ENCODE results near the gene DLG3. TPM values are rescaled to one million over a fixed set of nuclear protein-coding genes. Genes with fewer than 3 reads are reported as not detected.
"Not testable (repeated sequence)": the region's sequence is repeated elsewhere in the genome, so short reads cannot be mapped to it uniquely, and the experiment has no call there.

Gene DLG3
- total RNA-seq: 10 to 100 TPM; 33.3 to 39.9 TPM

DNA sequence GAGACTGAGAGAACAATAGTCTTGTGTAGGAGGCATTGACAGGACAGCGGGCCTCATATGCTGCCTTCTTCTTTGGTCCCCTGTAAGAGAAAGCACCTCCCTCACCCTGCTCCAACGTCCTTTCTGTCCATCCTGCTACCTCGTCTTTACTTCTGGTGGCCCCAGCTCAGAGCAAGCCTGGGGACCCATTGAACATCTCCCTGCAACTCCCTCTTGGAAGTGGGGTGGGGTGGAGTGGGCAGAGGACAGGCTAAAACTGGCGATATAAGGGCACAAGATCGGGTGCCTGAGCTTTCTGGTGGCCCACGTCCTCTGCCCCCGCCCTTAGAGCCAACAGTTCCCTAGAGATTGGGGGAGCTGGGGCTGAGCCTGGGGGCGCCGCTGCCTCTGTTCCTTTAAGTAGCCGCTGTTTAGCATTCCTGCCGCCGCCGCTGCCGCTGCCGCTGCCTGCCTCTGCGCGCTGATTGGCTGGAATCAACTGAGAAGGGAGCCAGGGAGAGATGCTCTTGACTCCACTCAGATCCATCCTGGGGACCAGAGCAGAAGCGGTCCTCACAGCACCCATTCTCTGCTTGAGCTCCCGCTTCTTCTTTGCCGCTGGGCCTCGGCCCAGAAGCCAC, at the start of gene DLG3:
TSS of gene DLG3 (plus strand) at position 510 of the 620 bp plus-strand sequence. CDS start 367 bp downstream, outside the sequence.
- H3K4me3 Mint-ChIP-seq: peak within 1 kb of the TSS; percentile 49
- ChIA-PET CTCF (interaction anchor here (0.9 to 2.5 kb wide), 3 partner anchors 8 to 13 kb away, joined by 3 to 9 read pairs (median 4); no protein-coding TSS in a partner anchor), POLR2A (interaction anchor here (2.4 kb wide), 1 partner anchor 10 kb away, joined by 10 read pairs; no protein-coding TSS in a partner anchor)
- H3K9me3 Mint-ChIP-seq: no peaks in the 10 kb centered on the region
- peaks cover 41% of the 10 kb centered on the region for H3K27me3 Mint-ChIP-seq
- H3K27ac Mint-ChIP-seq: no peak within 1 kb of the TSS
- peaks cover 6% of the 10 kb centered on the region for H3K4me1 Mint-ChIP-seq
- no peak for DNase-seq
- H3K36me3 Mint-ChIP-seq (ENCODE audit: low read depth): no peaks in the 10 kb centered on the region

GRCh38 chrX:70398899-70399298, 45.7 kb upstream of the DLG3 start:
- ChIA-PET POLR2A (interaction anchor here (0.8 kb wide), 1 partner anchor 79 kb away, joined by 3 read pairs; no protein-coding TSS in a partner anchor), CTCF (interaction anchor here (0.6 kb wide), 1 partner anchor 221 kb away, joined by 3 read pairs; no protein-coding TSS in a partner anchor)
- H3K27ac Mint-ChIP-seq: peak overlapping the region; percentile 59
- DNase-seq: no peak
- no peaks in the 10 kb centered on the region for H3K27me3 Mint-ChIP-seq
- peaks cover 39% of the 10 kb centered on the region for H3K36me3 Mint-ChIP-seq (ENCODE audit: low read depth)
- peaks cover 8% of the 10 kb centered on the region for H3K4me1 Mint-ChIP-seq
- no peaks in the 10 kb centered on the region for H3K9me3 Mint-ChIP-seq
- H3K4me3 Mint-ChIP-seq: no peak overlapping the region

DNA sequence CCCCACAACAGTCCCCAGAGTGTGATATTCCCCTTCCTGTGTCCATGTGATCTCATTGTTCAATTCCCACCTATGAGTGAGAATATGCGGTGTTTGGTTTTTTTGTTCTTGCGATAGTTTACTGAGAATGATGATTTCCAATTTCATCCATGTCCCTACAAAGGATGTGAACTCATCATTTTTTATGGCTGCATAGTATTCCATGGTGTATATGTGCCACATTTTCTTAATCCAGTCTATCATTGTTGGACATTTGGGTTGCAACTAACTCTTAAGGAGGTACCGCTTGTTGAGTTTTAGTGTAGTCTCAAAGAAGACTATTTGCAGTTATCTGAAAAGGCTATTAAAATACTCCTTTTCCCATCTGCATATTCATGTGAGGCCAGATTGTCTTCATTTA, 44.5 kb upstream of the DLG3 start:
- H3K4me1 Mint-ChIP-seq, DNase-seq, CTCF ChIA-PET, H3K27ac Mint-ChIP-seq, H3K9me3 Mint-ChIP-seq, H3K4me3 Mint-ChIP-seq, H3K27me3 Mint-ChIP-seq, POLR2A ChIA-PET: not testable (repeated sequence)
- peaks cover 45% of the 10 kb centered on the region for H3K36me3 Mint-ChIP-seq (ENCODE audit: low read depth)

GRCh38 chrX:70402721-70403120, 41.9 kb upstream of the DLG3 start:
- DNase-seq: no peak
- Mint-ChIP-seq H3K36me3 (ENCODE audit: low read depth) (peaks cover 46% of the 10 kb centered on the region), H3K9me3 (no peaks in the 10 kb centered on the region), H3K27ac (no peak overlapping the region), H3K4me1 (peaks cover 8% of the 10 kb centered on the region), H3K4me3 (no peak overlapping the region), H3K27me3 (no peaks in the 10 kb centered on the region)
- POLR2A ChIA-PET: no interaction called here
- CTCF ChIA-PET: no interaction called here

GRCh38 chrX:70405003-70405402, 39.6 kb upstream of the DLG3 start:
- Mint-ChIP-seq H3K27ac (no peak overlapping the region), H3K9me3 (no peaks in the 10 kb centered on the region), H3K27me3 (no peaks in the 10 kb centered on the region), H3K4me3 (no peak overlapping the region), H3K4me1 (no peaks in the 10 kb centered on the region), H3K36me3 (ENCODE audit: low read depth) (peaks cover 50% of the 10 kb centered on the region)
- DNase-seq: no peak
- CTCF ChIA-PET: no interaction called here
- POLR2A ChIA-PET: no interaction called here

DNA sequence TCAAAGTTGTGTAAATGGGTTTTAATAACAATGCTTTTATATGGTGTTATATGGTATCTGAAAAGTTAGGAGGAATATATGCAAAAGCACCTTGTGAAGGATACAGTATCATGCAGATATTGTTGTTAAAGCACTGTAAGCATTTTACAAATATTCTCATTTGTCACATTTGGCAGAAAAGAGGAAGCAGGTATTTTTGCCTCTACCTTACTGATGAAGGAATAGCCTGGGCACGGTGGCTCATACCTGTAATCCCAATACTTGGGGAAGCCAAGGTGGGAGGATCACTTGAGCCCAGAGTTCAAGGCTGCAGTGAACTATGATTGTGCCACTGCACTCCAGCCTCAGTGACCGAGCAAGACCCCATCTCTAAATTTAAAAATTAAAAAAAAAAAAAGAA, 33.7 kb upstream of the DLG3 start:
- Mint-ChIP-seq H3K4me3 (no peak overlapping the region), H3K9me3 (no peaks in the 10 kb centered on the region), H3K27me3 (no peaks in the 10 kb centered on the region), H3K4me1 (no peaks in the 10 kb centered on the region), H3K36me3 (ENCODE audit: low read depth) (peaks cover 26% of the 10 kb centered on the region), H3K27ac (no peak overlapping the region)
- ChIA-PET POLR2A (no interaction called here), CTCF (no interaction called here)
- no peak for DNase-seq

DNA sequence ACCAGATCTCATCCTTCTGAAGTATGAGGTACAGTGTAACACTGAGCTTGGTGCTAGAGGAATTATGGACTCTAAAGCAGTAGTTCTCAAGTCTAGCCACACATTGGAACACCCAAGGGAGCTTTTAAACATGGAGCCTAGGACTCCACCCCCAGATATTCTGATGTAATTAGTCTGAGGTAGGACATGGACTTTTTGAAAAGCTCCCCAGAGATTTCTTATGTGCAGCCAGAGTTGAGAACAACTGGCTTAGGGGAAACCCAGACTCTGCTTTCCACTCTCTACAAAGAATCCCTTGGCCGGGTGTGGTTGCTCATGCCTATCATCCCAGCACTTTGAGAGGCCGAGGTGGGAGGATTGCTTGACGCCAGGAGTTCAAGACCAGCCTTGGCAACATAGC, 33.2 kb upstream of the DLG3 start:
- Mint-ChIP-seq H3K9me3 (no peaks in the 10 kb centered on the region), H3K4me1 (no peaks in the 10 kb centered on the region), H3K4me3 (no peak overlapping the region), H3K27me3 (no peaks in the 10 kb centered on the region), H3K36me3 (ENCODE audit: low read depth) (peaks cover 21% of the 10 kb centered on the region), H3K27ac (no peak overlapping the region)
- ChIA-PET POLR2A (interaction anchor here (0.9 kb wide), 1 partner anchor 21 kb away, joined by 3 read pairs; no protein-coding TSS in a partner anchor), CTCF (no interaction called here)
- DNase-seq: no peak

- CTCF ChIA-PET: no interaction called here
- DNase-seq: no peak
- POLR2A ChIA-PET: no interaction called here
Observed at GRCh38 chrX:70421618-70422017, 23.0 kb upstream of the DLG3 start.

GRCh38 chrX:70422851-70423341, 21.7 kb upstream of the DLG3 start, which contains the start of gene GDPD2:
Gene GDPD2 (plus strand): TSS chrX:70423314. CDS start chrX:70424985, 1,671 bp downstream.
- peaks cover 13% of the 10 kb centered on the region for H3K36me3 Mint-ChIP-seq (ENCODE audit: low read depth)
- no peaks in the 10 kb centered on the region for H3K9me3 Mint-ChIP-seq
- POLR2A ChIA-PET: interaction anchor here (0.5 kb wide), 1 partner anchor 212 kb away, joined by 3 read pairs; no protein-coding TSS in a partner anchor
- no peaks in the 10 kb centered on the region for H3K4me1 Mint-ChIP-seq
- H3K27me3 Mint-ChIP-seq: no peaks in the 10 kb centered on the region
- H3K4me3 Mint-ChIP-seq: no peak within 1 kb of the TSS
- no peak for DNase-seq
- no peak within 1 kb of the TSS for H3K27ac Mint-ChIP-seq
- CTCF ChIA-PET: interaction anchor here (1.0 kb wide), 1 partner anchor 10 kb away, joined by 3 read pairs; no protein-coding TSS in a partner anchor

More at GRCh38 chrX:70421618-70422017, 23.0 kb upstream of the DLG3 start:
- Mint-ChIP-seq H3K4me3 (no peak overlapping the region), H3K27me3 (no peaks in the 10 kb centered on the region), H3K4me1 (no peaks in the 10 kb centered on the region), H3K36me3 (ENCODE audit: low read depth) (peaks cover 13% of the 10 kb centered on the region), H3K9me3 (no peaks in the 10 kb centered on the region), H3K27ac (no peak overlapping the region)

GRCh38 chrX:70423936-70424675, 20.5 kb upstream of the DLG3 start:
- CTCF ChIA-PET: interaction anchor here (0.7 kb wide), 1 partner anchor 241 kb away, joined by 3 read pairs; no protein-coding TSS in a partner anchor
- H3K4me3 Mint-ChIP-seq: no peak overlapping the region
- H3K4me1 Mint-ChIP-seq: no peaks in the 10 kb centered on the region

GRCh38 chrX:70424801-70425200, 19.8 kb upstream of the DLG3 start:
- Mint-ChIP-seq H3K36me3 (ENCODE audit: low read depth) (peaks cover 9% of the 10 kb centered on the region), H3K27me3 (no peaks in the 10 kb centered on the region), H3K27ac (no peak overlapping the region), H3K4me3 (no peak overlapping the region), H3K9me3 (no peaks in the 10 kb centered on the region), H3K4me1 (no peaks in the 10 kb centered on the region)
- no peak for DNase-seq
- POLR2A ChIA-PET: no interaction called here
- CTCF ChIA-PET: interaction anchor here (0.7 kb wide), 1 partner anchor 240 kb away, joined by 3 read pairs; no protein-coding TSS in a partner anchor

More at GRCh38 chrX:70423936-70424675, 20.5 kb upstream of the DLG3 start:
- no peaks in the 10 kb centered on the region for H3K27me3 Mint-ChIP-seq
- peaks cover 13% of the 10 kb centered on the region for H3K36me3 Mint-ChIP-seq (ENCODE audit: low read depth)
- H3K9me3 Mint-ChIP-seq: no peaks in the 10 kb centered on the region
- POLR2A ChIA-PET: no interaction called here
- no peak overlapping the region for H3K27ac Mint-ChIP-seq
- no peak for DNase-seq

- Mint-ChIP-seq H3K9me3 (no peaks in the 10 kb centered on the region), H3K27me3 (no peaks in the 10 kb centered on the region), H3K4me3 (no peak overlapping the region), H3K27ac (no peak overlapping the region), H3K4me1 (no peaks in the 10 kb centered on the region), H3K36me3 (ENCODE audit: low read depth) (no peaks in the 10 kb centered on the region)
- POLR2A ChIA-PET: no interaction called here
- DNase-seq: no peak
- CTCF ChIA-PET: no interaction called here
Observed at GRCh38 chrX:70426286-70427278, 18.1 kb upstream of the DLG3 start.
